Astrocyte (in vitro differentiated cells and primary cell): ENCODE measurements around the gene MICAL2. TPM values are rescaled to one million over a fixed set of nuclear protein-coding genes. Genes with fewer than 3 reads are reported as not detected.

Experiments used
- DNase-seq: peaks from one replicate; pipeline ENCODE4 v3.0.0-alpha.2; 2010; ENCODE audit warnings: low read depth
- FAIRE-seq: peaks from 2 replicates; lab custom pipeline; 2011; peaks lifted over from hg19 to GRCh38; lab: Jason Lieb, UNC
- H2AFZ ChIP-seq: 2 replicates; pipeline ENCODE4 v1.6.0; 2012; ENCODE audit warnings: low read depth, low read length, inconsistent platforms
- H3K27ac ChIP-seq: 2 replicates; pipeline ENCODE4 v1.5.1; 2011; ENCODE audit warnings: low read depth, low read length, inconsistent platforms
- H3K27me3 ChIP-seq: 2 replicates; pipeline ENCODE4 v1.6.0; 2011; ENCODE audit warnings: low read length, inconsistent platforms; ENCODE audit not compliant: insufficient read depth
- H3K36me3 ChIP-seq: 2 replicates; pipeline ENCODE4 v1.5.1; 2011; ENCODE audit warnings: low read length, inconsistent platforms; ENCODE audit not compliant: insufficient read depth
- H3K4me1 ChIP-seq: 2 replicates; pipeline ENCODE4 v1.5.1; 2011; ENCODE audit warnings: low read length, inconsistent platforms; ENCODE audit not compliant: insufficient read depth
- H3K4me2 ChIP-seq: 2 replicates; pipeline ENCODE4 v1.6.0; 2012; ENCODE audit warnings: low read length, inconsistent platforms
- H3K4me3 ChIP-seq: 2 replicates; pipeline ENCODE4 v1.5.1; 2011; ENCODE audit warnings: low read depth, mild to moderate bottlenecking, low read length, inconsistent platforms; ENCODE audit not compliant: insufficient read depth
- H3K79me2 ChIP-seq: 2 replicates; pipeline ENCODE4 v1.6.0; 2012; ENCODE audit warnings: mild to moderate bottlenecking, low read length, inconsistent platforms; ENCODE audit not compliant: insufficient read depth
- H3K9ac ChIP-seq: 2 replicates; pipeline ENCODE4 v1.6.0; 2012; ENCODE audit warnings: mild to moderate bottlenecking, low read length, inconsistent platforms
- H3K9me3 ChIP-seq: 2 replicates; pipeline ENCODE4 v1.5.1; 2012; ENCODE audit warnings: low read depth, mild to moderate bottlenecking, low read length, inconsistent platforms; ENCODE audit not compliant: insufficient read depth
- H4K20me1 ChIP-seq: 2 replicates; pipeline ENCODE4 v1.6.0; 2012; ENCODE audit warnings: low read length, inconsistent platforms; ENCODE audit not compliant: insufficient read depth
- H3K27ac Mint-ChIP-seq: one replicate; pipeline ENCODE4 v1.8.0; 2021; ENCODE audit warnings: mild to moderate bottlenecking, mixed read lengths; ENCODE audit not compliant: unreplicated experiment
- H3K27me3 Mint-ChIP-seq: one replicate; pipeline ENCODE4 v1.8.0; 2021; ENCODE audit warnings: low read depth, mixed read lengths; ENCODE audit not compliant: unreplicated experiment
- H3K36me3 Mint-ChIP-seq: one replicate; pipeline ENCODE4 v1.8.0; 2021; ENCODE audit warnings: low read depth, mixed read lengths; ENCODE audit not compliant: unreplicated experiment
- H3K4me1 Mint-ChIP-seq: one replicate; pipeline ENCODE4 v1.8.0; 2021; ENCODE audit warnings: low read depth, mixed read lengths; ENCODE audit not compliant: unreplicated experiment
- H3K4me3 Mint-ChIP-seq: one replicate; pipeline ENCODE4 v1.8.0; 2021; ENCODE audit warnings: mild to moderate bottlenecking, moderate library complexity, mixed read lengths; ENCODE audit not compliant: unreplicated experiment
- H3K9me3 Mint-ChIP-seq: one replicate; pipeline ENCODE4 v1.8.0; 2021; ENCODE audit warnings: mild to moderate bottlenecking, mixed read lengths; ENCODE audit not compliant: unreplicated experiment
- CTCF ChIP-seq: IDR thresholded peaks from 2 replicates; pipeline ENCODE4 v1.5.1; 2011; ENCODE audit warnings: low read depth, mild to moderate bottlenecking, inconsistent platforms, low read length, moderate library complexity; ENCODE audit not compliant: insufficient read depth
- EZH2 ChIP-seq: IDR thresholded peaks from 2 replicates; pipeline ENCODE4 v1.6.1; 2012; ENCODE audit warnings: mild to moderate bottlenecking, low read length, inconsistent platforms; ENCODE audit not compliant: insufficient read depth
- total RNA-seq: library from RNA; stranded (reverse); gene quantifications from 2 replicates; pipeline ENCODE4 v1.2.1, GENCODE V29; 2021

MICAL2 gene
- total RNA-seq, 1 donor from 2014 or later: 357 TPM

DNA sequence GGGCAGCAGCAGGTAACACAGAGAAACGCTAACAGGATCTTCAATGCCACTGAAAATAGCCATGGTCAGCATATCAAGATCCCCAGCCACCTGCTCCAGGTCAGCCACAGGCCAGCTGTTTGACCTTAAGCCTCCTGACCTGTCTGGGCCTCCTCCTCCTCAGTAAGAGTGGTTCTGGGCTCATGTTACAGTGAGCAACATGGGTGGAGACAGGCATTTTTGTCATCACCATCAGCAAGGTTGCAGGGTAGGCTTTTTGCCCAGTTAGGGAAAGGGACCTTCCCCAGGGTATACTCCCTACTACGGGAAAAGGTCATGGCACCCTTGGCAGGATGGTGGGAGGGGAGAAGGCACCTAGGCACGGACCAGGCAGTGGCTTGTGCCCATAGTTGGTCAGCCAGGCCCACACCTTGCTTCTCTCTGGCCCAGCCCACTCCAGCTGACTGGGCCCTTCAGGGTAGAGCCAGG lies 135.2 kb downstream of the MICAL2 start:
- H3K4me2 ChIP-seq: no peak overlapping the region
- no peaks in the 10 kb centered on the region for H3K9me3 Mint-ChIP-seq
- FAIRE-seq (no peak), DNase-seq (no peak)
- no peaks in the 10 kb centered on the region for H3K9me3 ChIP-seq
- peaks cover 36% of the 10 kb centered on the region for H3K4me1 Mint-ChIP-seq
- H3K36me3 ChIP-seq: peaks cover 95% of the 10 kb centered on the region
- H3K27me3 ChIP-seq: no peaks in the 10 kb centered on the region
- peaks cover 17% of the 10 kb centered on the region for H4K20me1 ChIP-seq
- no peak overlapping the region for H2AFZ ChIP-seq
- TF ChIP-seq CTCF (no peak), EZH2 (no peak)
- H3K36me3 Mint-ChIP-seq: peaks cover 74% of the 10 kb centered on the region
- no peak overlapping the region for H3K4me3 ChIP-seq
- H3K27ac ChIP-seq: peak overlapping the region; percentile 17
- H3K9ac ChIP-seq: no peak overlapping the region
- H3K79me2 ChIP-seq: peaks cover 29% of the 10 kb centered on the region
- no peak overlapping the region for H3K4me3 Mint-ChIP-seq
- no peak overlapping the region for H3K27ac Mint-ChIP-seq
- peaks cover 8% of the 10 kb centered on the region for H3K4me1 ChIP-seq
- no peaks in the 10 kb centered on the region for H3K27me3 Mint-ChIP-seq

DNA sequence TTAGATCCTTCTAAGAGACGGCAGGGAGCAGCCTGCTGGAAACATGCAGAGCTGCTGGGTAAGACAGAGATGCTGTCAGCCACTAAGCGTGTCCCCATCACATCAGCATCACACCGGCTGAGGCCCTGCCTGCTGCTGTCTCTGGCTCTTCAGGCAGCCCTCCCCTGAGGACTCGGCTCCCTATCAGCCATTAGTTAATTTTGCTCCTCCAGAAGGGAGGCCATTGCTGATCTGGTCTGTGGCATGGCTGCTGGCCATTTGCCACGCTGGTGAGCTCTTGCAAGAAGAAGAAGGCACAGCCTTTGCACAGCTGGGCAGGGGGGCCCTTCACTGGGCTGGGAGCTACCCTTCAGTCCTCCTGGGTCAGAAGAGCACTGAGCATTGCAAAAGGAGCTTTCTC lies 135.8 kb downstream of the MICAL2 start:
- FAIRE-seq (no peak), DNase-seq (no peak)
- H3K27ac ChIP-seq: no peak overlapping the region
- H3K27me3 ChIP-seq: no peaks in the 10 kb centered on the region
- Mint-ChIP-seq H3K4me1 (peaks cover 34% of the 10 kb centered on the region), H3K27ac (peak overlapping the region; percentile 12), H3K4me3 (no peak overlapping the region), H3K36me3 (peaks cover 73% of the 10 kb centered on the region), H3K27me3 (no peaks in the 10 kb centered on the region), H3K9me3 (no peaks in the 10 kb centered on the region)
- no peak overlapping the region for H3K9ac ChIP-seq
- H3K9me3 ChIP-seq: no peaks in the 10 kb centered on the region
- peaks cover 27% of the 10 kb centered on the region for H3K79me2 ChIP-seq
- no peak for TF ChIP-seq CTCF
- TF ChIP-seq EZH2: no peak
- H3K36me3 ChIP-seq: peaks cover 92% of the 10 kb centered on the region
- peaks cover 17% of the 10 kb centered on the region for H4K20me1 ChIP-seq
- no peak overlapping the region for H3K4me3 ChIP-seq
- H3K4me1 ChIP-seq: peaks cover 8% of the 10 kb centered on the region
- H3K4me2 ChIP-seq: no peak overlapping the region
- no peak overlapping the region for H2AFZ ChIP-seq

- DNase-seq: no peak
- Histone ChIP-seq H3K79me2 (peaks cover 21% of the 10 kb centered on the region), H2AFZ (no peak overlapping the region), H3K36me3 (peaks cover 88% of the 10 kb centered on the region), H3K9me3 (no peaks in the 10 kb centered on the region), H4K20me1 (peaks cover 18% of the 10 kb centered on the region), H3K27me3 (no peaks in the 10 kb centered on the region), H3K4me1 (peaks cover 8% of the 10 kb centered on the region), H3K4me2 (no peak overlapping the region), H3K4me3 (no peak overlapping the region), H3K27ac (no peak overlapping the region), H3K9ac (no peak overlapping the region)
- Mint-ChIP-seq H3K36me3 (peaks cover 68% of the 10 kb centered on the region), H3K27me3 (no peaks in the 10 kb centered on the region), H3K9me3 (no peaks in the 10 kb centered on the region), H3K4me3 (no peak overlapping the region), H3K4me1 (peaks cover 34% of the 10 kb centered on the region), H3K27ac (peak overlapping the region; percentile 47)
- FAIRE-seq: no peak
- TF ChIP-seq EZH2 (no peak), CTCF (no peak)
These were observed 136.6 kb downstream of the MICAL2 start for GRCh38 chr11:12246989-12247388.
